DOHH2 (cell line): ENCODE data around the gene RAI1.

Experiments
- CTCF ChIP-seq: fragments of 200-600 bp; sonication (generic); IDR thresholded peaks from one replicate; pipeline ENCODE4 v1.5.1; 2014; ENCODE audit warnings: antibody characterized with exemption, mild to moderate bottlenecking, low read depth, low read length; ENCODE audit not compliant: poor library complexity, severe bottlenecking
- EZH2phosphoT487 ChIP-seq: fragments of 200-600 bp; sonication (generic); IDR thresholded peaks from 2 replicates; pipeline ENCODE4 v1.6.1; 2017; ENCODE audit warnings: borderline replicate concordance, mild to moderate bottlenecking, antibody characterized with exemption, low read length, moderate library complexity, mixed read lengths

DNA sequence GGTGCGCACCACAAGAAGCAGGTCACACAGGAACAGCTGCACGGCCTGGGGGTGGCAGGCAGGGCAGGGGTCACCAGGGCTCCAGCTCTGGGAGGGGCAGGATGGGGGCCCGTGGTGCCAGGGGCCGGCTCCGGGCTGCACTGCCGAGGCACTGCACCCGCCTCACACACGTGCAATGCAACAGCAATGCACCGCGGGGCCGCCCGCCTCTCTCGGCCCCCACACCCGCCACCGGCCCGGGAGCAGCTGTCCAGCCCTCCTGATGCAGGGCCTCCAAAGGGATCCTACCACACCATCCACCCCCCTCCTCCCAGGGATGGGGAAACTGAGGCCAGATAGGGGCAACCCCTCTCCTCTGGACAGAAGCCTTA is 132.5 kb downstream of the RAI1 start:
- TF ChIP-seq CTCF (no peak), EZH2phosphoT487 (no peak)
